Gastrocnemius medialis (tissue), 4 donors: Measurements from ENCODE around the gene CFAP46. TPM values are rescaled to one million over a fixed set of nuclear protein-coding genes. Genes with fewer than 3 reads are reported as not detected.

Experiments used
- ATAC-seq, 2 donors: fragments of 150-250 bp; one replicate each; pipeline ENCODE4 v1.9.1; 2016
- DNase-seq, 2 donors: peaks; one replicate each; pipeline ENCODE4 v3.0.0-alpha.2; 2019
- H3K27ac ChIP-seq, 4 donors: fragments of 200-600 bp; sonication (generic); 1 replicate in 1 of 4; 2 replicates in 3 of 4; pipeline ENCODE4 v1.5.1; 2016 to 2018; ENCODE audit warnings: mild to moderate bottlenecking in 2 of 4, moderate library complexity in 1 of 4
- H3K27me3 ChIP-seq, 3 donors: fragments of 200-600 bp; sonication (generic) in 2 of 3; 1 replicate in 1 of 3; 2 replicates in 2 of 3; pipeline versions ENCODE4 v1.5.1 to v1.6.0; 2016 to 2019; ENCODE audit warnings: mild to moderate bottlenecking in 1 of 3, moderate library complexity in 1 of 3
- H3K36me3 ChIP-seq, 2 donors: fragments of 200-600 bp; sonication (generic) in 1 of 2; one replicate each; pipeline ENCODE4 v1.5.1; 2017 to 2018
- H3K4me1 ChIP-seq, 2 donors: fragments of 200-600 bp; sonication (generic) in 1 of 2; one replicate each; pipeline ENCODE4 v1.5.1; 2016 to 2017; ENCODE audit warnings: mild to moderate bottlenecking in 2 of 2
- H3K4me3 ChIP-seq, 4 donors: fragments of 200-600 bp; sonication (generic) in 3 of 4; 1 replicate in 1 of 4; 2 replicates in 3 of 4; pipeline ENCODE4 v1.5.1; 2016 to 2019; ENCODE audit warnings: mild to moderate bottlenecking in 2 of 4
- H3K9me3 ChIP-seq, 3 donors: fragments of 200-600 bp; sonication (generic) in 2 of 3; 1 replicate in 1 of 3; 2 replicates in 2 of 3; pipeline ENCODE4 v1.5.1; 2016 to 2019
- POLR2A ChIP-seq, 2 donors: fragments of 450-650 bp; IDR thresholded peaks; one replicate each; pipeline ENCODE4 v1.6.1; 2017; ENCODE audit warnings: antibody characterized with exemption in 2 of 2, mild to moderate bottlenecking in 2 of 2, moderate library complexity in 2 of 2
- in situ Hi-C, 4 donors: fragments of 200-750 bp; cut with MboI; loops; one replicate each; pipeline versions ENCODE4 v1.15.0 to v1.8.0; 2017; ENCODE audit warnings: low sequenced_read_pairs in 4 of 4
- intact Hi-C: fragments of 100-400 bp; cut with DNase I; formaldehyde crosslinking; loops from one replicate; pipeline ENCODE4 v1.15.1; 2023; ENCODE audit warnings: low total_unique reads
- total RNA-seq, 4 donors: library from RNA; depleted of rRNA; stranded (reverse); fragments of >200 nt; gene quantifications; one replicate each; pipeline versions ENCODE4 v1.1.0 to v1.2.3, GENCODE V29; 2016
- TF ChIP-seq, protein P1 (sequence below), 5 experiments: fragments of 450-650 bp in 3 of 5; fragments of 200-600 bp in 2 of 5; sonication (generic) in 2 of 5; IDR thresholded peaks in 4 of 5; conservative IDR thresholded peaks in 1 of 5; 1 replicate in 4 of 5; 2 replicates in 1 of 5; pipeline ENCODE4 v1.5.1; 2016 to 2019; ENCODE audit warnings: antibody characterized with exemption in 5 of 5, mild to moderate bottlenecking in 3 of 5, moderate library complexity in 3 of 5

The CFAP46 gene
- total RNA-seq, 4 donors from 2014 or later, result 4.2 to 27.9 (median 11.9) TPM

DNA sequence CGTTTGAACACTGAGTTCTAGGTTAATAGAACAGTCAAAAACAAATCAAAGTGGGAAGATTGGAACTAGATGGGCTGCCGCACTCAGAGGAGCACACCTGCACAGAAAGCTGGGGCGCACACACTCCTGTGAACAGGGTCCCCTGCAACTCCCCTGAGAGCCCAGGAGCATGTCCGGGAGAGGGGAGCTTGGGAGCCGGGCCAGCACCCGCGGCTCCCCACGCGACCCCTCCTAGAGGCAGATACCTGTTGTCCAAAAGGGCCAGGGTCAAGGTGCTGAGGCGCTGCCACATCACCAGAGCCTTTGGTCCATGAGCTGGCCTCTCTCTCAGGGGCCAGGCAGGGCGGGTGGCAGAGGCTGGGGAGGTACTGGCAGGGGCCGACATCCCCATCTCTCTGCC, 162.0 kb downstream of the CFAP46 start:
- Histone ChIP-seq H3K27me3 (peaks cover 16 to 26% (median 17%) of the 10 kb centered on the region in 3 donors), H3K9me3 (no peaks in the 10 kb centered on the region), H3K4me1 (no peaks in the 10 kb centered on the region), H3K27ac (no peak overlapping the region), H3K36me3 (peaks cover 0 to 20% of the 10 kb centered on the region in 2 donors), H3K4me3 (no peak overlapping the region)
- in situ Hi-C loops (no loop called here), intact Hi-C loops (no loop called here)
- TF ChIP-seq, protein P1, sequence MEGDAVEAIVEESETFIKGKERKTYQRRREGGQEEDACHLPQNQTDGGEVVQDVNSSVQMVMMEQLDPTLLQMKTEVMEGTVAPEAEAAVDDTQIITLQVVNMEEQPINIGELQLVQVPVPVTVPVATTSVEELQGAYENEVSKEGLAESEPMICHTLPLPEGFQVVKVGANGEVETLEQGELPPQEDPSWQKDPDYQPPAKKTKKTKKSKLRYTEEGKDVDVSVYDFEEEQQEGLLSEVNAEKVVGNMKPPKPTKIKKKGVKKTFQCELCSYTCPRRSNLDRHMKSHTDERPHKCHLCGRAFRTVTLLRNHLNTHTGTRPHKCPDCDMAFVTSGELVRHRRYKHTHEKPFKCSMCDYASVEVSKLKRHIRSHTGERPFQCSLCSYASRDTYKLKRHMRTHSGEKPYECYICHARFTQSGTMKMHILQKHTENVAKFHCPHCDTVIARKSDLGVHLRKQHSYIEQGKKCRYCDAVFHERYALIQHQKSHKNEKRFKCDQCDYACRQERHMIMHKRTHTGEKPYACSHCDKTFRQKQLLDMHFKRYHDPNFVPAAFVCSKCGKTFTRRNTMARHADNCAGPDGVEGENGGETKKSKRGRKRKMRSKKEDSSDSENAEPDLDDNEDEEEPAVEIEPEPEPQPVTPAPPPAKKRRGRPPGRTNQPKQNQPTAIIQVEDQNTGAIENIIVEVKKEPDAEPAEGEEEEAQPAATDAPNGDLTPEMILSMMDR (IDR thresholded peaks at IDR 0.05 in 4 of 5, conservative IDR thresholded peaks at IDR 0.05 in 1 of 5), result no peak
- TF ChIP-seq POLR2A (IDR thresholded peaks at IDR 0.05), result no peak
- DNase-seq (no peak), ATAC-seq (no peak)

DNA sequence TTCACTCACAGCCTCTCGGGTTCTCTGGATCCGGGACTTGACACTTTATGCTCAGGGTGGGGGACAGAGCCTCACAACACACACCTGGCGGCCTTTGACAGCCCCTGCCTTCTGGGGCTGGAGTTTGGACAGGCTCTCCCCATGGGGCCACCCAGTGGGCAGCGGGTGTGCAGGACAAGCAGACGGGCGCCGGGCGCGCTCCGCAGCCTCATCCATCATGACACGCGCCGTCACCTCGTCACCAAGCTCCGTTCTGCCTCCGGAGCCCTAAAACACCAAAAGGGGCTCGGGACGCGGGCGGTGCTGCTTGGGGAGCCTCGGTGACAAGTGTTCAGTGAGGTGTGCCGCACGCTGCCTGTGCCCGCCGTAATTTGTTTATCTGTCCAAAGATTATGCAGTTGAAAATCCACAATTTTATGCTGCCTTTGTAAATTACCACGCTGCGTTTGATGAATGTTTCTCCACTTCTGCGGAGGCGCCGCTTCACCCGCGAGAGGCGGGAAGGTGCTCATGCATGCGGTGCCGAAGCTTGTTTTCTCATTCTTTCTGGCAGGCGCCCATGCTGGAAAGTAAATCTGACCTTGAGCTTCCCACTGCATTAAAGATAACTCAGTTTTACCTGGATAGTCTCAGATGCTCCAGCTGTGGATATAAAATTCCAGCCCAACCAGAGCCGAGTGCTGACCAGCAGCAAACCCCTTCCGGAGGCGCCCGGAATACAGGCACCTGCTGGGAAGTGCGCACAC, 162.6 kb downstream of the CFAP46 start:
- H3K4me1 ChIP-seq, result no peaks in the 10 kb centered on the region
- H3K27me3 ChIP-seq, result peaks cover 10 to 20% (median 11%) of the 10 kb centered on the region in 3 donors
- ATAC-seq (no peak), DNase-seq (no peak)
- in situ Hi-C loops, result no loop called here
- H3K4me3 ChIP-seq, result no peak overlapping the region
- H3K36me3 ChIP-seq, result peaks cover 0 to 20% of the 10 kb centered on the region in 2 donors
- no peak overlapping the region for H3K27ac ChIP-seq
- intact Hi-C loops, result no loop called here
- no peaks in the 10 kb centered on the region for H3K9me3 ChIP-seq
- no peak for TF ChIP-seq POLR2A (IDR thresholded peaks at IDR 0.05)
- TF ChIP-seq, protein P1 (IDR thresholded peaks at IDR 0.05 in 4 of 5, conservative IDR thresholded peaks at IDR 0.05 in 1 of 5), result no peak

DNA sequence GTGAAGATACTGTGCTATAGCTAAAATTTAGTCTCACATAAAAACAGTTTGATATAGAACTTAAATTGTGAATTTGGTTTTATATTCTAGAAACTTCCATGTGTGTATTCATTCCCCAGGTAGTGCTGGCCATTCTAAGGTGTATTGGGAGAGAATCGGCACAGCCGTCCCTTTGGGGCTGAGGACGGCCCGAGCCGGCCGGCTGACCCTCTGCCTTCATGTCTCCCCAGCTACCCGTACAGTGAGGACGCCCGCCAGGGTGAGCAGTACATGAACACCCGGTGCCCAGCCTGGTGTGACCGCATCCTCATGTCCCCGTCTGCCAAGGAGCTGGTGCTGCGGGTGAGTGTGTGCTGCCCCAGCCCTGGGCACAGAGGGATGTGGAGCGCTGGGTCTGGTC, 164.9 kb downstream of the CFAP46 start:
- no peak overlapping the region for H3K4me3 ChIP-seq
- peaks cover 0 to 20% of the 10 kb centered on the region in 2 donors for H3K36me3 ChIP-seq
- ATAC-seq (no peak), DNase-seq (no peak)
- in situ Hi-C loops, result no loop called here
- no peaks in the 10 kb centered on the region for H3K4me1 ChIP-seq
- no peak overlapping the region for H3K27ac ChIP-seq
- no peaks in the 10 kb centered on the region for H3K27me3 ChIP-seq
- TF ChIP-seq, protein P1 (IDR thresholded peaks at IDR 0.05 in 4 of 5, conservative IDR thresholded peaks at IDR 0.05 in 1 of 5), result no peak
- no peaks in the 10 kb centered on the region for H3K9me3 ChIP-seq
- intact Hi-C loops, result no loop called here

- Histone ChIP-seq H3K4me1 (no peaks in the 10 kb centered on the region), H3K27me3 (no peaks in the 10 kb centered on the region), H3K4me3 (no peak overlapping the region), H3K36me3 (peaks cover 0 to 15% of the 10 kb centered on the region in 2 donors), H3K27ac (no peak overlapping the region), H3K9me3 (no peaks in the 10 kb centered on the region)
- no peak for TF ChIP-seq POLR2A (IDR thresholded peaks at IDR 0.05)
- TF ChIP-seq, protein P1 (IDR thresholded peaks at IDR 0.05 in 4 of 5, conservative IDR thresholded peaks at IDR 0.05 in 1 of 5), result no peak
- DNase-seq (no peak), ATAC-seq (no peak)
- intact Hi-C loops, result no loop called here
- in situ Hi-C loops, result no loop called here
Observed at GRCh38 chr10:132776821-132777220, 165.5 kb downstream of the CFAP46 start.
